K562 (cell line): ENCODE data around the gene NDRG4. TPM values are rescaled to one million over a fixed set of nuclear protein-coding genes. Genes with fewer than 3 reads are reported as not detected.

Experiments
- ATAC-seq: fragments of 200-7000 bp; cut with Tn5 transposase; 3 replicates; pipeline ENCODE4 v1.9.1; 2020; ENCODE audit warnings: moderate library complexity
- BruUV-seq: library from RNA; stranded (reverse); fragments of 400-500 nt; replicated peaks from 2 replicates; lab custom pipeline; 2021; lab: Mats Ljungman, UMichigan
- CTCF ChIA-PET: fragments of 300-600 bp; formaldehyde crosslinking; extraction: SDS; loops from one replicate; lab custom pipeline; 2021; ENCODE audit warnings: low intra/inter-chr PET ratio; lab: Yijun Ruan, JAX
- POLR2A ChIA-PET: fragments of 300-600, 350-650 bp; sonication (Branson Sonifier 250); formaldehyde crosslinking; extraction: SDS; loops from one replicate; lab custom pipeline; 2021; ENCODE audit warnings: antibody characterized with exemption, inconsistent platforms; lab: Yijun Ruan, JAX
- DNase-seq, 4 experiments: peaks; one replicate each; pipeline versions ENCODE4 v3.0.0 to v3.0.0-alpha.2; 2011 to 2018; ENCODE audit warnings: low spot score in 3 of 4, mixed read lengths in 3 of 4; ENCODE audit errors: extremely low read depth in 1 of 4
- FAIRE-seq: peaks from 2 replicates; lab custom pipeline; 2011; peaks lifted over from hg19 to GRCh38; lab: Jason Lieb, UNC
- H2AFZ ChIP-seq: 2 replicates; pipeline ENCODE4 v1.6.0; 2011; ENCODE audit warnings: low read depth, low read length, control low read depth, inconsistent platforms
- H3K27ac ChIP-seq: fragments of 200-600 bp; 3 replicates; pipeline ENCODE4 v1.8.0; 2011; ENCODE audit warnings: low read depth, mild to moderate bottlenecking, control low read depth, inconsistent platforms, low read length, moderate library complexity, mixed read lengths; ENCODE audit errors: extremely low read depth
- H3K27me3 ChIP-seq, 2 experiments: fragments of 300-600 bp in 1 of 2; 2 replicates in 1 of 2; 3 replicates in 1 of 2; pipeline versions ENCODE4 v1.6.0 to v1.8.0; 2011; ENCODE audit warnings: inconsistent platforms in 2 of 2, low read length in 2 of 2, mild to moderate bottlenecking in 1 of 2, mixed read lengths in 1 of 2, moderate library complexity in 1 of 2; ENCODE audit not compliant: control insufficient read depth in 2 of 2, insufficient read depth in 2 of 2
- H3K36me3 ChIP-seq: fragments of 300-600 bp; 3 replicates; pipeline ENCODE4 v1.8.0; 2011; ENCODE audit warnings: mild to moderate bottlenecking, low read length, inconsistent platforms; ENCODE audit not compliant: control insufficient read depth, insufficient read depth
- H3K4me1 ChIP-seq, 2 experiments: fragments of 200-600 bp in 1 of 2; replicated peaks in 1 of 2; 2 replicates in 1 of 2; 3 replicates in 1 of 2; pipeline versions ENCODE4 v1.5.1 to v1.8.0; 2011; ENCODE audit warnings: inconsistent platforms in 2 of 2, low read length in 2 of 2, mild to moderate bottlenecking in 1 of 2, mixed read lengths in 1 of 2, moderate library complexity in 1 of 2; ENCODE audit not compliant: control insufficient read depth in 2 of 2, insufficient read depth in 2 of 2
- H3K4me2 ChIP-seq: 2 replicates; pipeline ENCODE4 v1.6.1; 2011; ENCODE audit warnings: low read length, control low read depth, inconsistent platforms, mixed read lengths; ENCODE audit not compliant: insufficient read depth
- H3K4me3 ChIP-seq: fragments of 200-600 bp; sonication (generic), shearing (Covaris generic); 2 replicates; pipeline ENCODE4 v1.5.1; 2016; ENCODE audit warnings: control low read depth, inconsistent platforms
- H3K79me2 ChIP-seq: fragments of 200-600 bp; 3 replicates; pipeline ENCODE4 v1.8.0; 2011; ENCODE audit warnings: low read length, inconsistent platforms; ENCODE audit not compliant: control insufficient read depth, insufficient read depth
- H3K9ac ChIP-seq, 2 experiments: 2 replicates each; pipeline versions ENCODE4 v1.6.0 to v1.6.1; 2011; ENCODE audit warnings: low read depth in 2 of 2, low read length in 2 of 2, control low read depth in 1 of 2, inconsistent platforms in 1 of 2, mild to moderate bottlenecking in 1 of 2, mixed read lengths in 1 of 2; ENCODE audit not compliant: insufficient read depth in 1 of 2
- H3K9me1 ChIP-seq: one replicate; pipeline ENCODE4 v1.6.0; 2011; ENCODE audit warnings: inconsistent platforms, mild to moderate bottlenecking, low read length, moderate library complexity; ENCODE audit not compliant: control insufficient read depth, insufficient read depth
- H3K9me3 ChIP-seq: replicated peaks from 2 replicates; pipeline ENCODE4 v1.5.1; 2011; ENCODE audit warnings: low read depth, low read length, inconsistent platforms; ENCODE audit not compliant: control insufficient read depth, insufficient read depth
- H4K20me1 ChIP-seq: replicated peaks from 2 replicates; pipeline ENCODE4 v1.6.1; 2011; ENCODE audit warnings: low read length, inconsistent platforms, mixed read lengths; ENCODE audit not compliant: control insufficient read depth, insufficient read depth
- CBX3 ChIP-seq, 2 experiments: IDR thresholded peaks; 1 replicate in 1 of 2; 2 replicates in 1 of 2; pipeline ENCODE4 v1.6.1; 2012; ENCODE audit warnings: inconsistent platforms in 2 of 2, low read length in 2 of 2, borderline replicate concordance in 1 of 2, control low read depth in 1 of 2
- EHMT2 ChIP-seq: fragments of 450-650 bp; IDR thresholded peaks from 2 replicates; pipeline ENCODE4 v1.6.1; 2018; ENCODE audit warnings: antibody characterized with exemption
- ELF2 ChIP-seq: fragments of 250-450 bp; sonication (Bioruptor Pico); IDR thresholded peaks from 2 replicates; pipeline ENCODE4 v1.5.0; 2021; ENCODE audit warnings: mild to moderate bottlenecking
- MEF2D ChIP-seq: conservative IDR thresholded peaks from 2 replicates; pipeline ENCODE4 v1.6.1; 2016; ENCODE audit warnings: low read depth, missing genetic modification characterization, missing compliant biosample characterization
- NCOA6 ChIP-seq: fragments of 450-650 bp; IDR thresholded peaks from 2 replicates; pipeline ENCODE4 v1.6.1; 2017; ENCODE audit warnings: mild to moderate bottlenecking
- NR4A1 ChIP-seq, 2 experiments: fragments of 250-450 bp in 1 of 2; fragments of 450-650 bp in 1 of 2; sonication (Bioruptor Pico) in 1 of 2; IDR thresholded peaks; 2 replicates each; pipeline versions ENCODE4 v1.4.0 to v1.6.1; 2016 to 2020; ENCODE audit warnings: mild to moderate bottlenecking in 2 of 2, missing compliant biosample characterization in 1 of 2, missing genetic modification characterization in 1 of 2, moderate library complexity in 1 of 2
- PCBP2 ChIP-seq: fragments of 200-400 bp; formaldehyde crosslinking; IDR thresholded peaks from 2 replicates; pipeline ENCODE4 v1.6.1; 2018; ENCODE audit warnings: low read length, low read depth, mild to moderate bottlenecking, moderate library complexity; ENCODE audit not compliant: poor library complexity, severe bottlenecking
- RBM25 ChIP-seq: fragments of 200-400 bp; formaldehyde crosslinking; IDR thresholded peaks from 2 replicates; pipeline ENCODE4 v1.6.1; 2018; ENCODE audit warnings: low read length, low read depth, moderate library complexity; ENCODE audit not compliant: severe bottlenecking
- RBM34 ChIP-seq: fragments of 200-400 bp; formaldehyde crosslinking; IDR thresholded peaks from 2 replicates; pipeline ENCODE4 v1.6.1; 2018; ENCODE audit warnings: low read length, borderline replicate concordance; ENCODE audit not compliant: insufficient read depth
- TFAM ChIP-seq: fragments of 250-450 bp; sonication (Bioruptor Pico); conservative IDR thresholded peaks from 2 replicates; pipeline ENCODE4 v1.5.0; 2021; ENCODE audit warnings: mild to moderate bottlenecking, moderate library complexity
- ZNF133 ChIP-seq: fragments of 250-450 bp; sonication (Bioruptor Pico); IDR thresholded peaks from 2 replicates; pipeline ENCODE4 v1.4.0; 2020; ENCODE audit warnings: mild to moderate bottlenecking
- ZNF197 ChIP-seq: fragments of 200-800 bp; sonication (Bioruptor generic); IDR thresholded peaks from 2 replicates; pipeline ENCODE4 v1.6.1; 2016; ENCODE audit warnings: low read depth, missing genetic modification characterization, missing compliant biosample characterization
- ZNF3 ChIP-seq: fragments of 250-450 bp; sonication (Bioruptor Pico); IDR thresholded peaks from 2 replicates; pipeline ENCODE4 v1.5.0; 2021; ENCODE audit warnings: mild to moderate bottlenecking, moderate library complexity
- WGBS: fragments of 100-300 bp; shearing (Covaris generic); methylation state at CpG from one replicate; pipeline ENCODE4 v1.1.6; 2016; ENCODE audit warnings: low coverage, mixed read lengths; ENCODE audit not compliant: insufficient coverage; ENCODE audit errors: missing lambda C conversion rate; 5-methylcytosine and 5-hydroxymethylcytosine counted together
- in situ Hi-C: fragments of 300-500 bp; cut with MboI; formaldehyde crosslinking; loops from 4 replicates; pipeline ENCODE4 v1.15.0; 2018; ENCODE audit warnings: inconsistent platforms, mixed read lengths
- intact Hi-C: fragments of 100-400 bp; cut with micrococcal nuclease; formaldehyde crosslinking; loops from 2 replicates; pipeline ENCODE4 v1.14.2; 2022
- polyA plus RNA-seq, 8 experiments: library from polyadenylated mRNA; depleted of rRNA in 4 of 8; stranded (reverse) in 5 of 8; unstranded in 3 of 8; fragments of >200 nt; fragmentation: Nextera tagmentation in 2 of 8; fragmentation: Illumina TruSeq in 1 of 8; extraction: Ambion mirVana in 2 of 8; extraction: Trizol in 1 of 8; gene quantifications; 2 replicates each; pipeline versions ENCODE4 v1.2.1 to v1.2.3, GENCODE V29; 2011 to 2014; ENCODE audit warnings: inconsistent platforms in 1 of 8, missing spikeins in 1 of 8
- total RNA-seq, 7 experiments: library from RNA; depleted of rRNA in 6 of 7; stranded (reverse); fragments of >200 nt in 6 of 7; fragmentation: Illumina TruSeq in 2 of 7; extraction: Trizol in 2 of 7; gene quantifications; 2 replicates each; pipeline versions ENCODE4 v1.2.1 to v1.2.3, GENCODE V29; 2011 to 2021; ENCODE audit warnings: low replicate concordance in 1 of 7
- TF ChIP-seq, protein P1 (sequence below): fragments of 250-450 bp; sonication (Bioruptor Pico); IDR thresholded peaks from 2 replicates; pipeline ENCODE4 v1.8.0; 2022; ENCODE audit warnings: moderate library complexity, mild to moderate bottlenecking, inconsistent platforms
- TF ChIP-seq, protein P2 (sequence below): sonication (generic); formaldehyde crosslinking; IDR thresholded peaks from 2 replicates; pipeline ENCODE4 v1.9.0; 2022; ENCODE audit warnings: mild to moderate bottlenecking, missing genetic modification reagents
- TF ChIP-seq, protein P3 (sequence below): IDR thresholded peaks from 2 replicates; pipeline ENCODE4 v1.6.1; 2011; ENCODE audit warnings: borderline replicate concordance, low read depth, mild to moderate bottlenecking, moderate library complexity, low read length; ENCODE audit not compliant: insufficient read depth, poor library complexity, severe bottlenecking

NDRG4 gene
- total and polyA plus RNA-seq, 9 of the 15 experiments (the other 6 are each of a cell fraction or from before 2014, with no cell fraction given) = 0.06 to 0.95 (median 0.28) TPM

DNA sequence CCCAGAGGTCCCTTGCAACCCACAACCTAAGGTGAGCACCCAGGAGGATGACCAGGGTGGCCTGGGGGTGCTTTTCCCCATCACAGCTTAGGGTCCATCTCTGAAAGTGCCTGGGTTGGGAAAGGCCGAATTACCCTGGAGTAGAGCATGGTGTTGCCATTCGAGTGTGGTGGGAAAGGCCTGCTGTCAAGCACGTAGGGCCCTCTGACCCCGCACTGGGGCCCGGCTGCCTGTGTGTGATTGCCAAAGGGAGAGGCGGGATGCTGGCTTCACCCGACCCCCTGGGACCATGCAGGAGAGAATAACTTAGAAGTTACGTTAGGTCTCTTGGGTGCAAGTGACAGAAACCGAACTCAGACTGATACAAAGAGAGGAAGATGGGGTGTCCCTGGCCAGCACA, 27.7 kb upstream of the NDRG4 start:
- 7% methylated on average over 8 of the region's 9 CpGs for WGBS
- no peaks in the 10 kb centered on the region for H3K9me3 ChIP-seq
- H3K27me3 ChIP-seq = peaks cover 17 to 28% of the 10 kb centered on the region in 2 experiments; a peak in 3 of 5 replicates
- H3K4me3 ChIP-seq = no peak overlapping the region
- TF ChIP-seq, protein P1, sequence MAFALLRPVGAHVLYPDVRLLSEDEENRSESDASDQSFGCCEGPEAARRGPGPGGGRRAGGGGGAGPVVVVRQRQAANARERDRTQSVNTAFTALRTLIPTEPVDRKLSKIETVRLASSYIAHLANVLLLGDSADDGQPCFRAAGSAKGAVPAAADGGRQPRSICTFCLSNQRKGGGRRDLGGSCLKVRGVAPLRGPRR = no peak
- TF ChIP-seq, protein P2, sequence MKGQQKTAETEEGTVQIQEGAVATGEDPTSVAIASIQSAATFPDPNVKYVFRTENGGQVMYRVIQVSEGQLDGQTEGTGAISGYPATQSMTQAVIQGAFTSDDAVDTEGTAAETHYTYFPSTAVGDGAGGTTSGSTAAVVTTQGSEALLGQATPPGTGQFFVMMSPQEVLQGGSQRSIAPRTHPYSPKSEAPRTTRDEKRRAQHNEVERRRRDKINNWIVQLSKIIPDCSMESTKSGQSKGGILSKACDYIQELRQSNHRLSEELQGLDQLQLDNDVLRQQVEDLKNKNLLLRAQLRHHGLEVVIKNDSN (CRISPR knock-in tag) = no peak
- TF ChIP-seq NR4A1 (CRISPR knock-in tag; IDR thresholded peaks at IDR 0.05) = no peak
- no peak for TF ChIP-seq NR4A1 (tag; IDR thresholded peaks at IDR 0.05)
- TF ChIP-seq RBM34 = no peak
- no peak for TF ChIP-seq ZNF133 (CRISPR knock-in tag)
- TF ChIP-seq ELF2 (CRISPR knock-in tag) = no peak
- no peak for TF ChIP-seq ZNF197 (CRISPR knock-in tag)
- TF ChIP-seq RBM25 = no peak
- TF ChIP-seq MEF2D (tag) = no peak
- TF ChIP-seq, protein P3, sequence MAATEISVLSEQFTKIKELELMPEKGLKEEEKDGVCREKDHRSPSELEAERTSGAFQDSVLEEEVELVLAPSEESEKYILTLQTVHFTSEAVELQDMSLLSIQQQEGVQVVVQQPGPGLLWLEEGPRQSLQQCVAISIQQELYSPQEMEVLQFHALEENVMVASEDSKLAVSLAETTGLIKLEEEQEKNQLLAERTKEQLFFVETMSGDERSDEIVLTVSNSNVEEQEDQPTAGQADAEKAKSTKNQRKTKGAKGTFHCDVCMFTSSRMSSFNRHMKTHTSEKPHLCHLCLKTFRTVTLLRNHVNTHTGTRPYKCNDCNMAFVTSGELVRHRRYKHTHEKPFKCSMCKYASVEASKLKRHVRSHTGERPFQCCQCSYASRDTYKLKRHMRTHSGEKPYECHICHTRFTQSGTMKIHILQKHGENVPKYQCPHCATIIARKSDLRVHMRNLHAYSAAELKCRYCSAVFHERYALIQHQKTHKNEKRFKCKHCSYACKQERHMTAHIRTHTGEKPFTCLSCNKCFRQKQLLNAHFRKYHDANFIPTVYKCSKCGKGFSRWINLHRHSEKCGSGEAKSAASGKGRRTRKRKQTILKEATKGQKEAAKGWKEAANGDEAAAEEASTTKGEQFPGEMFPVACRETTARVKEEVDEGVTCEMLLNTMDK = no peak
- TF ChIP-seq NCOA6 = no peak
- no peak for TF ChIP-seq EHMT2
- no peak for TF ChIP-seq PCBP2
- no peak for TF ChIP-seq CBX3 (IDR thresholded peaks at IDR 0.05; ENCODE audit: borderline replicate concordance in 1 of 2, low read length in 2 of 2)
- TF ChIP-seq ZNF3 (CRISPR knock-in tag) = no peak
- no peak for TF ChIP-seq TFAM
- POLR2A ChIA-PET = interaction anchor here (0.6 to 1.8 kb wide), 5 partner anchors 18 to 176 kb away, joined by 3 to 7 read pairs (median 4); no protein-coding TSS in a partner anchor
- CTCF ChIA-PET = no interaction called here
- H4K20me1 ChIP-seq = peaks cover 6% of the 10 kb centered on the region; the same call in 1 of the 2 replicates
- H3K4me1 ChIP-seq = no peaks in the 10 kb centered on the region
- H3K36me3 ChIP-seq = no peaks in the 10 kb centered on the region
- no peak overlapping the region for H3K4me2 ChIP-seq
- no peak overlapping the region for H3K27ac ChIP-seq
- ATAC-seq (no peak), DNase-seq (no peak), FAIRE-seq (no peak)
- BruUV-seq = no TSS peak
- H3K79me2 ChIP-seq = no peaks in the 10 kb centered on the region
- in situ Hi-C loops = no loop called here
- H3K9ac ChIP-seq = no peak overlapping the region
- H2AFZ ChIP-seq = no peak overlapping the region
- no peaks in the 10 kb centered on the region for H3K9me1 ChIP-seq
- intact Hi-C loops = no loop called here
